ENCODE results near the gene PCSK1. TPM values are rescaled to one million over a fixed set of nuclear protein-coding genes. Genes with fewer than 3 reads are reported as not detected.
"Not testable (repeated sequence)": the region's sequence is repeated elsewhere in the genome, so short reads cannot be mapped to it uniquely, and the experiment has no call there.

Gene PCSK1
- total RNA-seq, 1 donor = not detected

GRCh38 chr5:96374653-96375052 is 58.4 kb downstream of the PCSK1 start:
- DNase-seq (ENCODE audit: low read depth in 2 of 3, low spot score in 2 of 3) = no peak

GRCh38 chr5:96373381-96373733 is 59.7 kb downstream of the PCSK1 start:
- DNase-seq (ENCODE audit: low read depth in 2 of 3, low spot score in 2 of 3) = no peak

- DNase-seq (ENCODE audit: low read depth in 2 of 3, low spot score in 2 of 3) = no peak
Observed at GRCh38 chr5:96372726-96373380, 60.2 kb downstream of the PCSK1 start.

DNA sequence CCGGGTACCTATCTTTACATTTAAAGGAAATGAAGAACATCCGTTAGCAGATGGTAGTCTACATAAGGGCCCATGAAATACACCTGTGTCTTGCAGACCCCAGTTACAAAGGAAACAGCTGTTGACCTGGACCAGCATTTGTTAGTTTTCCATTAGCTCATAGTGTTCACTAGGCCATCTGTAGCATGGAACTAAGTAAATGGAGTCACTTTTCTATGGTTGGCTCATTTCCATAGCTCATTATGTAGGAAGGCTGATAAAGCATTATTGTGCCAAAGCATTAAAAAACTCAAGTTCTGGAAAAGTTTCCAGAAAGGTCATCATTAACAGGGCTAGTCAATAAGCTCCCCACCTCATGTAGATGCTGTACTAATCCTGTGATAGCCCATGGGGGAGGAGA is 62.1 kb downstream of the PCSK1 start:
- DNase-seq (ENCODE audit: low read depth in 2 of 3, low spot score in 2 of 3) = no peak

- DNase-seq (ENCODE audit: low read depth in 2 of 3, low spot score in 2 of 3) = not testable (repeated sequence)
Observed at GRCh38 chr5:96367337-96367736, 65.7 kb downstream of the PCSK1 start.

GRCh38 chr5:96354237-96354636 is 78.8 kb downstream of the PCSK1 start:
- no peak for DNase-seq (ENCODE audit: low read depth in 2 of 3, low spot score in 2 of 3)

DNA sequence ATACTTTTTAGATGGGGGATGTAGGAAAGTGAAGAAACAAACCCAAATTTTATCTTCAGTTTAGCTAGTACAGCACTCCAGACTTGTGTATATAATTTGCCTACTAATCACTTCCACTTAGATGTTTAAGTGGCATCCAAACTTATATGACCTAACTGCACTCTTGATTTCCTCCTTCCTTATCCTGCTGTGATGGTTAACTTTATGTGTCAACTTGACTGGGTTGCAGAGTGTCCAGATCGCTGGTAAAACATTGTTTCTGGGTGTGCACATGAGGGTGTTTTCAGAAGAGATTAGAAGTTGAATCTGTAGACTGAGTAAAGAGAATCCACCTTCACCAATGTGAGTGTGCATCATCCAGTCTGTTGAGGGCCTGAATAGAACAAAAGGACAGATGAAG is 79.8 kb downstream of the PCSK1 start:
- no peak for DNase-seq (ENCODE audit: low read depth in 2 of 3, low spot score in 2 of 3)

GRCh38 chr5:96350678-96351077 is 82.4 kb downstream of the PCSK1 start:
- no peak for DNase-seq (ENCODE audit: low read depth in 2 of 3, low spot score in 2 of 3)

- no peak for DNase-seq (ENCODE audit: low read depth in 2 of 3, low spot score in 2 of 3)
Observed at GRCh38 chr5:96348536-96348935, 84.5 kb downstream of the PCSK1 start.

DNA sequence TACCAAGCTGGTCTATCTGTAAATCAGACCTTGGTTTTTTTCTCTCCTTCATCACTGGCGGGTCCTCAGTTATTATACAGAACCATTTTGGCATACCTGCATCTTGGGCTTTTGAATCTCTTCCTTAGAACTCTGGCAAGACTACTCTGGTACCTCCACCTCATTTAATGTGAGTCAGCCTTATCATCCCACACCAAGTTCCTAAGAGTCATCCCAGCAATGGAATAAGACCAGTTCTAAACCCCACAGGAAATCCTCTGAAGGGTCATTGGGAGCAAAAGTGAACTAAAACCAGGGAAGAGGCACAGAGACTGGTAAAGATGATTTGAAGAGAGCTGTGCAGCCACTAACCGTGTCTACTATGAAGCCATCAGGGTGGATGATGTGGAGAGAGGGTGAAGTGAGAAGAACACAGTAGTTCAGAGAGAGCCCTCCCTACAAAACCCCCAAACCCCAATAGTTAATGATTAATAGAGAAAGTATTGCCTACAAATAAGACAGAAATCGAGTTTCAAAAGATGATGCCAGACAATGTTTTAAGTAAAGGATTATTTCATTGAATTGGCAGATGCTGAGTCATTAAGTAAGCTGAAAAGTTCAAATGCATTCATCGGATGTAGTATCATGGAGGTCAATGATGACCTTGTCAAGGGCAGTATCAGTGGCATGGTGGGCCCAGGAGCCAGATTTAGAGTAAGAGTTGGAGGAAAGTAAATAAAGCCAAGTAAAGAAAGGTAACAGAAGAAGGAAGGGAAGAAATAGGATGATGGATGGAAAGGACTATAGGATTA is 85.4 kb downstream of the PCSK1 start:
- DNase-seq (ENCODE audit: low read depth in 2 of 3, low spot score in 2 of 3) = no peak

GRCh38 chr5:96344678-96345577 is 88.1 kb downstream of the PCSK1 start:
- peak; percentile 24 to 82 (median 59) for DNase-seq (ENCODE audit: low read depth in 2 of 3, low spot score in 2 of 3)

DNA sequence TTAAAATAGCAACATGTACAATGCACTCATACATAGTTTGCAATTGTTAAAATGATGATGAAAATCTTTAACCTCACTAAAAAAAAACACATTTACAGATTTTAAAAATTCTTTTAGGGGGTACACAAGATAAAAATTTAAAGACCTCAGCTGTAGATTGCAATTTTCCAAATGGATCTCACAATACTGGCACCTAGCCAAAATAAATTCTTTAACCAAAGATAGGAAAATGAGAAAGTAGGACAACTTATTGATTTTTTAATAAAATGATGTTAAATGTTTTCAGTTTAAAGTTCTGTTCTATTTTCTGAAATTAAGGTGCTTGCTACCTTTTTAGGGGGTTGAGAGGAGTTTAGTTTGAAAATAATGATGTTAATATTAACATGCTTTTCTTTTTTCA is 90.0 kb downstream of the PCSK1 start:
- DNase-seq (ENCODE audit: low read depth in 2 of 3, low spot score in 2 of 3) = no peak

GRCh38 chr5:96342581-96342980 is 90.5 kb downstream of the PCSK1 start:
- DNase-seq (ENCODE audit: low read depth in 2 of 3, low spot score in 2 of 3) = no peak

Other genes with a start within 250 kb of the PCSK1 start
- gene CAST, start 229.1 kb upstream of the PCSK1 start, total RNA-seq = 29.9 TPM